GM03348 (cell line): ENCODE measurements around the gene KIZ.
"Not testable (repeated sequence)": the region's sequence is repeated elsewhere in the genome, so short reads cannot be mapped to it uniquely, and the experiment has no call there.

Experiments used
- DNase-seq: peaks from one replicate; pipeline ENCODE4 v3.0.0; 2012; ENCODE audit warnings: low spot score

The KIZ gene

DNA sequence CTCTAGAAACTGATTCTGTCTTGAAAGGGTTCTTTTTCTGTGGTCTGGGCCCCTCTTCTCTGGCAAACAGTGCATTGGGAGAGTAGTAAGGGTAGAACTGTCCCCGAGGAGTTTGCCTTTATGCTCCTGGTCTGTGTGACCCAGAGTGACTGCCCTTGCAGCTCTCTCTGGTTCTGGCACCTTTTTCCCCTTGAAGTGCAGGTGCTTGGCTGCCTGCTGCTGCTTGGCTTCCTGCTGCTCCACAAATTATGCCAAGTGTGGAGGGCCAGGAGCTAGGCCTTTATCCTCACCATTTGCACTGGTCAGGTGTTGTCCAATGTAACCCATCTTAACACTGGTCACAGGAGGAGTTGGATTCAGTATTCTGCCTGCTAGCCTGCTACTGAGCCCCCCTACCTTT is 11.2 kb downstream of the KIZ start:
- no peak for DNase-seq

DNA sequence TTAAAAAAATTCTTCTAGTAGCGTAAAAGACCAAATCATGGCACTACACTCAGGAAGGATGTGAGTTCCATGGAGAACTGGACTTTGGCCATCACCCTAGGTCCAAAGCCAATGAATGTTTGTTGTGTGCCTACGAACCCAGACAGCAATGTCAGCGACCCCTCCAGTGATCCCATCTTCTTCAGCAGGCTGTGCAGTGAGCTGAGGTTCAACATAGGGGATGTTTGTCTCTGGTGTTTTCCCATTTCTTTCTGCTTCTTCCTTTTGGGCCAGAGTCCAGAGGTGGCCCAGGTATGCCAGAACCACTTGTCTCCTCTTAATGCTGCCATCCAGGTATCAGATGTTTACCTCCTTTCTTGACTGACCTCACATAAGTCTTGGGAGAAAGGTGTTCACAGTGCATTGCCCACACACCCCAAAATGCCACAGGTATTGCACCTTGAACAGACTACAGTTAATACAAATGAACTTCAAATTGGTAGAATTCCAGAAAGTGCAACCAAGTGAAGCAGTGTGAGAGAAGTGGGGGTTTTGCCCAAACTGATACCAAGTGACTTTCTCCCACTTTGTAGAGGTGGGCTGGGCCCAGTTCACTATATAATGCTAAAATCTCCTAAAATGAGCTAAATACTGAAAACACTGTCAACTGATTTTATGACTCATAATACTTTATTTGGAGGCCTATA is 14.1 kb downstream of the KIZ start:
- no peak for DNase-seq

DNA sequence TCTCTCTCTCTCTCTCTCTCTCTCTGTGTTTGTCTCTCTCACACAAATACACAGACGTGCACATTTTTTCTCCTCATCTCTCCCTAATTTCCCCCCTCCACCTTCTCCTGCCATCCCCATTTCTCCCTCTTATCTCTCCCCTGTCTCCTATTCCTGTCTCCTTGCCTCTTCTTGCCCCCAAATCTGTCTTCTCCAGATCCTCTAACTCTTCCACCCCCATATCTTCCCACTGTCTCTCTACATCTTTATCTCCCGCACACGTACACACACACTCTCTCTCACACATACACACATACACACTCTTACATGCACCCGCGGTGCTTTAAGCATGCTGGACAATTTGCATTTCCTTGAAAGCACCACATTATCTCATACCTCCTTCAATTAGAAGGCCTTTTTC is 15.9 kb downstream of the KIZ start:
- DNase-seq: no peak

- DNase-seq: no peak
Observed at GRCh38 chr20:21143194-21143890, 17.5 kb downstream of the KIZ start.

GRCh38 chr20:21145424-21145823 is 19.5 kb downstream of the KIZ start:
- no peak for DNase-seq

DNA sequence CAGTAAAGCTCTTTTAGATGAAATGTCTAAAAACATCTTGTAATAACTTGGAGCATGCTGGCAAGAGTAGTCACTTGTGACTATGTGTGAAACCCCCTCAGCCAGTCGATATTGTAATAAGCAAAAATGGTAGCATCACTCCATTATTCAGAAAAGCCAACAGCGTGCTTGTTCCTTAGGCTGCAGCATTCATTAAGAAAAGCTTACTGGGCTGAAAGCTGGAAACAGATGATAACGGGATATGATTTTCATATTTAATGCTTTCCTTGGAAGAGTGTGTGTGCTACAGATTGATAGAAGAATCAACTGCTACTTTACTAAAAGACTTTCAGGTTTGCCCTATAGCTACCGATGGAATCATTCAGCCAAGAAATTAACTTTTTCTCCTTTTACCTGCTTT is 20.3 kb downstream of the KIZ start:
- DNase-seq: no peak

DNA sequence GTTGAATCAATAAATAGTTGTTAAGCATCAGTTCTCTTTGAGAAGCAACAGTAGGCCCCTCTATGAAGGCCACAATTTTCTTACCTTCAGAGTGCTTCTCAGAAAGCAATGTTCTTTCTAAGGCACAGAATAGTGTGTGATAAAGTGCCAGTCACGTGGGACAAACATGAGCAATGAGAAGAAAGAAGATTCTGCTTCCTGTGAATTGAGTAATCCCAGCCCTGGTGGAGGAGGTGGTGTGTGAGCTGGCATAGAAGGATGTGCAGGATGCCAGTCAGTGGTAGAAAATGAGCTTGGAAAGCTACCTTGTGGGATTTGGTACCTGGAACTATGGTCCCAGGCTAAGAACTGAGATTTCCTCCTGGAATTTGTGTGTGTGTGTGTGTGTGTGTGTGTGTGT is 21.7 kb downstream of the KIZ start:
- DNase-seq: peak; percentile 19

- DNase-seq: no peak
Observed at GRCh38 chr20:21149344-21149743, 23.5 kb downstream of the KIZ start.

GRCh38 chr20:21151791-21152190 is 25.9 kb downstream of the KIZ start:
- DNase-seq: no peak

GRCh38 chr20:21154692-21155091 is 28.8 kb downstream of the KIZ start:
- no peak for DNase-seq

- no peak for DNase-seq
Observed at GRCh38 chr20:21155268-21155667, 29.4 kb downstream of the KIZ start.

GRCh38 chr20:21156266-21156665 is 30.4 kb downstream of the KIZ start:
- peak; percentile 55 for DNase-seq

GRCh38 chr20:21157006-21157405 is 31.1 kb downstream of the KIZ start:
- DNase-seq: no peak

DNA sequence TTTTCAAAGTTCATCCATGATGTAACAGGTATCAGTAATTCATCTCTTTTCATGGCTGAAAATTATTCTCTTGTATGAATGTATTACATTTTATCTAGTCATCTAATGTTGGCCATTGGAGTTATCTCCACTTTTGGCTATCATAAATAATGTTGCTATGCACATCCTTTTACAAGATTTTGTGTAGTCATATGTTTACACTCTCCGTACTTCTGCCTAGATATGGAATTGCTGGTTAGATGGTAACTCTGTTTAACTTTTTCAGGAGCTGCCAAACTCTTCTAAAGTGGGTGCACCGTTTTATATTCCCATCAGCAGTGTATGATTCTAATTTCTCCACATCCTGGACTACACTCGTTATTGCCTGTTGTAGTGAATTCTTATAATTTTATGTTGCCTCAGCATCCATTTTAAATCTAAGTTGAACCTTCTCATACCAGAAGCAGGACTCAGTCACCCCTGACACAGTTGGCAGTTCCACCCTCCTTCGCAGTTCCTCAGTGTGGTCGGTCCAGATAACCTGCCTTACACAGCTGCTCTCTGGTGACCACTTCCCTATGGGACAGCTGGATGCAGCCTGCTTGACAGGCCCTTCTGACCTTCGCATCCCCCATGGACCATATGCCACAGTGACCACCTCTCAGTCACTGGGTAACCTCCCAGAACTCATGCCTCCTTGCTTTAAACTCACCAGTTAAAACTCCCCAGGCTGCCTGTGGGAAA is 33.9 kb downstream of the KIZ start:
- DNase-seq: no peak

DNA sequence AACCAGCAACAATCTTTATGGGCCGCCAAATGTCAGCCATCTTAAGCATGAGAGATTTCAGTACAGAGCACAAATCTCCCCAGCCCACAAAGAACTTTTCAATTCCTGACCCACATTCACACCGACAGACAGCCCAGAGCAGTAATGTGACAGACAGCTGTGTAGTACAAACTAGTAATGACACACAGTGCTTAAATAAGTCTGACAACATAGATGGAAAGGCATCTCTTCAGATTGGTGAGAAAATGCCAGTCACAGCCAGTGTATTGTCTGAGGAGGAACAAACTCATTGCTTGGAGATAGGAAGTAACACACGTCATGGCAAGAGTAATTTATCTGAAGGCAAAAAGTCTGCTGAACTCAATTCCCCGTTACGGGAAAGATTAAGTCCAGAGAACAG is 36.0 kb downstream of the KIZ start:
- no peak for DNase-seq

GRCh38 chr20:21162631-21163030 is 36.7 kb downstream of the KIZ start:
- no peak for DNase-seq

GRCh38 chr20:21166801-21167200 is 40.9 kb downstream of the KIZ start:
- no peak for DNase-seq

DNA sequence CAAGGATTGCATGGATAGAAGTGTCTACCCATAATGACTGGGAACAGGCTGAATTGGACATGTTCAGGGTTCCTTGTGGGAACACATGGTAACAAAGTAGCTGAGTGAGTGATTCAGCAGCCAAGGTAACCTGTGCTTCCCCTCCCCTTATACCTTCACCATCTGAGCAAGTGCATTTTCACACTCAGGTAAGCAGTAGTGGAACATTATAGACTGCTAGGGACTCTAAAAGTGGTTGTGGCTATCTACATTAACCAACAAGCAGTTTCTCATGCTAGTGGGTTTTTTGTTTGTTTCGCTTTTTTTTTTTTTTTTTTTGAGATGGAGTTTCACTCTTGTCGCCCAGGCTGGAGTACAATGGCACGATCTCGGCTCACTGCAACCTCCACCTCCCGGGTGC is 41.4 kb downstream of the KIZ start:
- DNase-seq: no peak

- DNase-seq: not testable (repeated sequence)
Observed at GRCh38 chr20:21168061-21168460, 42.2 kb downstream of the KIZ start.

GRCh38 chr20:21172626-21173025 is 46.7 kb downstream of the KIZ start:
- DNase-seq: no peak

- peak; percentile 23 for DNase-seq
Observed at GRCh38 chr20:21173485-21173884, 47.6 kb downstream of the KIZ start.

DNA sequence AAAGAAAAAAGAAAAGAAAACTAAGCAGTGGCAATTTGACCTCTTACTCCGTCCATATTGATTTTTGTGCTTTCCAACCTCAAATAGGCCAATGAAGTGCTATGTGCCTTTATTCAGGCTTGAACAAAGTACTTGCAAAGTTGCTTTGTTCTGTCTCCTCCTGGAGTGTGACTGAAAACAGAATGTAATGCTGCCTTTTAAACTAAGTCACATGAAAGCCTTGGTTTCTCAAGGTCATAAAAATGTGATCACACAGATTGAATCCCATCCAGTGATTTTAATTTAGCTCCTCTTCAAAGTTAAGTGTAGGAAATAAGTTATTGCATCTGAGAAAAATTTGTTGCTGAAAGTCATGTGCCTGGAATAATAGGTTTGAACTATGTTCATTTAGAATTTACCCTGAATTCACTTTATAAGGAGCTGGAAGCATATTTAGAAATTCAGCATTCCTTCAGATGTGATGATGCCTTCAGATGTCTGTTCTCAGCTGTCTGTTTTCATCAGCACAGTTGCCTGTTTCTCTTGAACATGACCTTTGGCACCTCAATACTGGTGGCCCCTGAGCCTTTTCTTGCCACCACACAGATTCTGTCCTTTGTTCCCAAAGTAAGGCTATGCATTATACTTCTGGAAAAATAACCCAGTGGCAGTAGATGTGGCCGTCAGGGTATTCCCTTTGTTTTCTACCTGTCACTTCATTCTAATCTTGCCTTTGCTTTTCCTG is 48.8 kb downstream of the KIZ start:
- no peak for DNase-seq

- no peak for DNase-seq
Observed at GRCh38 chr20:21175433-21175832, 49.6 kb downstream of the KIZ start.
